GM12801 (cell line): Measurements from ENCODE around the gene FLYWCH1.

ENCODE experiments used
- TF ChIP-seq, protein P1 (sequence below): IDR thresholded peaks from one replicate; pipeline ENCODE4 v1.5.1; 2011; ENCODE audit warnings: control low read depth; ENCODE audit not compliant: insufficient read length; ENCODE audit errors: extremely low read depth

Gene FLYWCH1

GRCh38 chr16:2895813-2896212, 15.9 kb upstream of the FLYWCH1 start:
- TF ChIP-seq, protein P1, sequence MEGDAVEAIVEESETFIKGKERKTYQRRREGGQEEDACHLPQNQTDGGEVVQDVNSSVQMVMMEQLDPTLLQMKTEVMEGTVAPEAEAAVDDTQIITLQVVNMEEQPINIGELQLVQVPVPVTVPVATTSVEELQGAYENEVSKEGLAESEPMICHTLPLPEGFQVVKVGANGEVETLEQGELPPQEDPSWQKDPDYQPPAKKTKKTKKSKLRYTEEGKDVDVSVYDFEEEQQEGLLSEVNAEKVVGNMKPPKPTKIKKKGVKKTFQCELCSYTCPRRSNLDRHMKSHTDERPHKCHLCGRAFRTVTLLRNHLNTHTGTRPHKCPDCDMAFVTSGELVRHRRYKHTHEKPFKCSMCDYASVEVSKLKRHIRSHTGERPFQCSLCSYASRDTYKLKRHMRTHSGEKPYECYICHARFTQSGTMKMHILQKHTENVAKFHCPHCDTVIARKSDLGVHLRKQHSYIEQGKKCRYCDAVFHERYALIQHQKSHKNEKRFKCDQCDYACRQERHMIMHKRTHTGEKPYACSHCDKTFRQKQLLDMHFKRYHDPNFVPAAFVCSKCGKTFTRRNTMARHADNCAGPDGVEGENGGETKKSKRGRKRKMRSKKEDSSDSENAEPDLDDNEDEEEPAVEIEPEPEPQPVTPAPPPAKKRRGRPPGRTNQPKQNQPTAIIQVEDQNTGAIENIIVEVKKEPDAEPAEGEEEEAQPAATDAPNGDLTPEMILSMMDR = no peak

DNA sequence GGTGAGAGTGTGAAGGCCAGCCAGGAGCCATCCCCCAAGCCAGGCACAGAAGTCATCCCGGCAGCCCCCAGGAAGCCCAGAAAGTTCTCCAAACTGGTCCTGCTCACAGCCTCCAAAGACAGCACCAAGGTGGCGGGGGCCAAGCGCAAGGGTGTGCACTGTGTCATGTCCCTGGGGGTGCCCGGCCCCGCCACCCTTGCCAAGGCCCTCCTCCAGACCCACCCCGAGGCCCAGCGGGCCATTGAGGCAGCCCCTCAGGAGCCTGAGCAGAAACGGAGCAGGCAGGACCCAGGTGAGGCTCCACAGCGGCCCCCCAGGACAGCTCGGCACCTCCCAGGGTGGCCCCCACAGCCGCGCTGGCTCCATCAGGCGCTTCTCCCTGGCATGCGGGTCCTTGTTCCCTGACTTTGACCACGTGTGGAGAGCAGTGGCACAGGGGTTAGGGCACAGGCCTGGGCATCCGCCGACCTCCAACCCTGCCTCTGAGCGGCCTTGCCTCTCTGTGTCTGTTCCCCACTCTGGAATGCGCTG, 15.2 kb upstream of the FLYWCH1 start:
- TF ChIP-seq, protein P1 = no peak

DNA sequence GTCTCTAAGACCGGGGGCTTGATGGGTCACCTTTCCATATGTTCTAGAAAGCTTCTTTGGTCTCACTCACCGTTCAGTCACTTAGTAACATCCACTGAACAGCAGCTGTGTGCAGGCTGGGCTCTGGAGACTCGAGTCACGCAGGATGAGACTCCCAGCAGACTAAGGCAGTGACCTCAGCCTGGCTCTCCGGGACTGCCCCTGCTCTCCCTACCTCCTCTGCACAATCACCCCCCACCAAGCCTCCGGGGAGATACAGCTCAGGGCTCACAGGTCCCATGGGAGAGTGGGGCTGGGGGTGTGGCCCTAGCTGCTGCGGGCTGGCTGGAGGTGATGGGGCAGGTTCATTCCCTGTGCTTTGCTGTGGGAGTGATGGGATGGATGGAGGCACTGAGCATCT, 14.6 kb upstream of the FLYWCH1 start:
- TF ChIP-seq, protein P1 = no peak

DNA sequence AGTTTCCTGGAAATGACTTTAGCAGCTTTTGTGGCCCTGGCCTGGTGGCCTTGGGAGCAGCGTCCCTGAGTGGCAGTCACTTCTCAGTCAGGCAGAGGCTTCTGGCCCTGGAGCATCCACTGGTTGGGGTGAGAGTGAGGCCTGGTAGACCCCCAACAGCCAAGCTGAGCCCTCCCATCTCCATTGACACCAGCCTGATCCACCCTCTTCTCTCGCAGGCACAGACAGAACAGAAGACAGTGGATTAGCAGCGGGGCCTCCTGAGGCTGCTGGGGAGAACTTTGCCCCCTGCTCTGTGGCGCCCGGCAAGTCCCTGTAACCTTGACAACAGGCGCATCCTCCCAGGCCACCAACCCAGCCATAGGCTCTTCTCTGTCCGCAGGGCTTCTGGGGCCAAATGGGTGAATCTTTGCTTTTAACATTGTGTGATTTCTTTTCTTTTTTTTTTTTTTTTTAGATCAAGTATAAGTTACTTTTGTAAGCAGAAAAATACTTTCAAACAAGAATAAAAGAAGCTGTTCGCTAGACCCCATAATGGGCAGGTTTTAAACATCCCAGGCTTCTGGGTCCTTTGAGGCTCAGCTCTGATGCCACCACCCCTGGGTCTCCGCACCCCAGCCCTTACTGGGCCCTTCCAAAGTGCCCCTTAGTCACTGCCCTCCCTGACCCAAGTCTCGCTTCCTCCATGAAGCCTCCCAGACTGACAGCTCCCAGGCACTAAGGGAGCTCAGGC, 12.7 kb upstream of the FLYWCH1 start:
- TF ChIP-seq, protein P1 = no peak

GRCh38 chr16:2899564-2900072, 12.1 kb upstream of the FLYWCH1 start:
- TF ChIP-seq, protein P1 = no peak

GRCh38 chr16:2900526-2901075, 11.1 kb upstream of the FLYWCH1 start:
- TF ChIP-seq, protein P1 = no peak

DNA sequence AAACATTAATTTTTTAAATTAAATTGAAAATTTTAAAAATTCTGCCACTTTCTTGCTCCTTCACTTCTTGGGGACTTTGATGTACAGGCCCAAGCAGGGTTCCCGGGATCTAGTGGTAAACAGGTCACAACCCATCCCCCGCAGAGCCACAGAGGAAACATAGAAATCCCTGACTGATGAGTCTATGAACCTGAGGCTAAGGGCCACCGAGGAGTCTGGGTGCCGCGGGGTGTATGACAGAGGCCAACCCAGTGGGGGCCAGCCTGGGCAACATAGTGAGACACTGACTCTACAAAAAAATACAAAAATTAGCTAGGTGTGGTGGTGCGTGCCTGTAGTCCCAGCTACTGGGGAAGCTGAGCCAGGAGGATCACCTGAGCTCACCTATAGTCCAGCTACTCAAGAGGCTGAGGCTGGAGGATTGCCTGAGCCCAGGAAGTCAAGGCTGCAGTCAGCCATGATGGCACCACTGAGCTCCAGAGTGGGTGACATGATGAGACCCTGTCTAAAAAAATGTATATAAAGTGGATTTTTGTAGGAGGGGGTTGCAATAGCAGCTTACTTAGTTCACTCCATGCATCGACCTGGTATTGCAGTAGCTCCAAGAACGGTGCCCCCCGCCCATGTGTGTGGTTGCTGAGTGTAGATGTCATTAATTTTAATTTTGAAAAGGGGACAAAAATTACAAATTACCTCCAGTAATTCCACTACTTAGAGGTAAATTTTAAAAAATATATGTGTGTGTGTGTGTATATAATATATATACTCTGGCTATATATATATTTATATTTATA, 9.2 kb upstream of the FLYWCH1 start:
- TF ChIP-seq, protein P1 = no peak
